ENCODE data around the gene TYW1.

- no peak for TF ChIP-seq CTCF (conservative IDR thresholded peaks at IDR 0.05)
- no peak for TF ChIP-seq EZH2 (IDR thresholded peaks at IDR 0.05; ENCODE audit: low read depth)
Observed at GRCh38 chr7:67033251-67033650, 36.6 kb downstream of the TYW1 start.
